ENCODE measurements around the gene CHRNG. TPM values are rescaled to one million over a fixed set of nuclear protein-coding genes. Genes with fewer than 3 reads are reported as not detected.

CHRNG gene
- total RNA-seq, 1 donor from 2014 or later: not detected

GRCh38 chr2:232516551-232516950, 22.9 kb upstream of the CHRNG start:
- TF ChIP-seq CTCF (IDR thresholded peaks at IDR 0.05; ENCODE audit: unreplicated experiment): no peak
- Mint-ChIP-seq H3K4me1 (ENCODE audit: low read depth) (peaks cover 1% of the 10 kb centered on the region), H3K4me3 (ENCODE audit: low read depth) (no peak overlapping the region), H3K9me3 (ENCODE audit: low read depth) (no peaks in the 10 kb centered on the region), H3K27me3 (peaks cover 57% of the 10 kb centered on the region), H3K27ac (no peak overlapping the region), H3K36me3 (ENCODE audit: insufficient read depth) (no peaks in the 10 kb centered on the region)
- no peak for DNase-seq (ENCODE audit: low spot score, unreplicated experiment)

- no peak overlapping the region for H3K27ac Mint-ChIP-seq
- peaks cover 58% of the 10 kb centered on the region for H3K27me3 Mint-ChIP-seq
- H3K4me3 Mint-ChIP-seq (ENCODE audit: low read depth): no peak overlapping the region
- no peak for DNase-seq (ENCODE audit: low spot score, unreplicated experiment)
- H3K9me3 Mint-ChIP-seq (ENCODE audit: low read depth): no peaks in the 10 kb centered on the region
- no peaks in the 10 kb centered on the region for H3K36me3 Mint-ChIP-seq (ENCODE audit: insufficient read depth)
- H3K4me1 Mint-ChIP-seq (ENCODE audit: low read depth): peaks cover 1% of the 10 kb centered on the region
- no peak for TF ChIP-seq CTCF (IDR thresholded peaks at IDR 0.05; ENCODE audit: unreplicated experiment)
Measured at GRCh38 chr2:232518844-232519243, 20.6 kb upstream of the CHRNG start.

GRCh38 chr2:232519581-232520438, 19.7 kb upstream of the CHRNG start, which contains the start of gene PRSS56:
Gene PRSS56, plus strand, starts transcription at chr2:232520388. Its CDS starts 211 bp downstream, at chr2:232520599.
- DNase-seq (ENCODE audit: low spot score, unreplicated experiment): no peak
- no peak within 1 kb of the TSS for H3K4me3 Mint-ChIP-seq (ENCODE audit: low read depth)
- no peaks in the 10 kb centered on the region for H3K36me3 Mint-ChIP-seq (ENCODE audit: insufficient read depth)
- H3K4me1 Mint-ChIP-seq (ENCODE audit: low read depth): peaks cover 1% of the 10 kb centered on the region
- no peak within 1 kb of the TSS for H3K27ac Mint-ChIP-seq
- no peaks in the 10 kb centered on the region for H3K9me3 Mint-ChIP-seq (ENCODE audit: low read depth)
- no peak for TF ChIP-seq CTCF (IDR thresholded peaks at IDR 0.05; ENCODE audit: unreplicated experiment)
- peaks cover 58% of the 10 kb centered on the region for H3K27me3 Mint-ChIP-seq

GRCh38 chr2:232520489-232520888, 19.0 kb upstream of the CHRNG start:
- Mint-ChIP-seq H3K36me3 (ENCODE audit: insufficient read depth) (no peaks in the 10 kb centered on the region), H3K4me3 (ENCODE audit: low read depth) (no peak overlapping the region), H3K27me3 (peaks cover 56% of the 10 kb centered on the region), H3K27ac (no peak overlapping the region), H3K4me1 (ENCODE audit: low read depth) (peaks cover 1% of the 10 kb centered on the region), H3K9me3 (ENCODE audit: low read depth) (no peaks in the 10 kb centered on the region)
- DNase-seq (ENCODE audit: low spot score, unreplicated experiment): no peak
- no peak for TF ChIP-seq CTCF (IDR thresholded peaks at IDR 0.05; ENCODE audit: unreplicated experiment)

- H3K4me3 Mint-ChIP-seq (ENCODE audit: low read depth): no peak overlapping the region
Measured at GRCh38 chr2:232521098-232521497, 18.4 kb upstream of the CHRNG start.

More at GRCh38 chr2:232521098-232521497, 18.4 kb upstream of the CHRNG start:
- TF ChIP-seq CTCF (IDR thresholded peaks at IDR 0.05; ENCODE audit: unreplicated experiment): no peak
- DNase-seq (ENCODE audit: low spot score, unreplicated experiment): no peak
- peaks cover 1% of the 10 kb centered on the region for H3K4me1 Mint-ChIP-seq (ENCODE audit: low read depth)
- no peak overlapping the region for H3K27ac Mint-ChIP-seq
- H3K9me3 Mint-ChIP-seq (ENCODE audit: low read depth): no peaks in the 10 kb centered on the region
- H3K27me3 Mint-ChIP-seq: peaks cover 52% of the 10 kb centered on the region
- H3K36me3 Mint-ChIP-seq (ENCODE audit: insufficient read depth): no peaks in the 10 kb centered on the region

Data from progenitor cell of endocrine pancreas (in vitro differentiated cells).